HG03135 (cell line): ENCODE measurements around the gene MRTFB.
"Not testable (repeated sequence)": the region's sequence is repeated elsewhere in the genome, so short reads cannot be mapped to it uniquely, and the experiment has no call there.

ENCODE experiments used
- ATAC-seq: cut with Tn5 transposase; IDR thresholded peaks from one replicate; pipeline ENCODE4 v1.9.1; 2021; ENCODE audit warnings: mild to moderate bottlenecking, moderate library complexity; ENCODE audit not compliant: unreplicated experiment

Gene MRTFB

DNA sequence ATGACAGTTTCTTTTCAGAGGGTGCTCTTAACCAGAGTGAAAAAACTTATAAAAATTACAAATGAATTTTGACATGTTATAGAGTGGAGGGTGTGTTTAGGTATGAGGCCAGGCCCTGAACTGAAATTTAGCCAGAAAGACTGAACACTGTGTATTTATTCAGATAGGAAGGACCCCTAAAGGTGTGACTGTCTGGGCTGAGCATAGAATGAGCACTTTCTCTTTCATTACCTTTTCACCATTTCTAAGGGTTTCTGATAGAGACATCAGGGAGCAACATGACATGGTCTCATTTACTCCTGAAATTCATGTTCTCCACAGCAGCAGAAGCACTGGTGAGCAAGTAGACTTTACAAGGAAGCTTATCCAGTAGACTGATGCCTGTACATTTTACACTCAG is 32.9 kb downstream of the MRTFB start:
- ATAC-seq, result no peak

DNA sequence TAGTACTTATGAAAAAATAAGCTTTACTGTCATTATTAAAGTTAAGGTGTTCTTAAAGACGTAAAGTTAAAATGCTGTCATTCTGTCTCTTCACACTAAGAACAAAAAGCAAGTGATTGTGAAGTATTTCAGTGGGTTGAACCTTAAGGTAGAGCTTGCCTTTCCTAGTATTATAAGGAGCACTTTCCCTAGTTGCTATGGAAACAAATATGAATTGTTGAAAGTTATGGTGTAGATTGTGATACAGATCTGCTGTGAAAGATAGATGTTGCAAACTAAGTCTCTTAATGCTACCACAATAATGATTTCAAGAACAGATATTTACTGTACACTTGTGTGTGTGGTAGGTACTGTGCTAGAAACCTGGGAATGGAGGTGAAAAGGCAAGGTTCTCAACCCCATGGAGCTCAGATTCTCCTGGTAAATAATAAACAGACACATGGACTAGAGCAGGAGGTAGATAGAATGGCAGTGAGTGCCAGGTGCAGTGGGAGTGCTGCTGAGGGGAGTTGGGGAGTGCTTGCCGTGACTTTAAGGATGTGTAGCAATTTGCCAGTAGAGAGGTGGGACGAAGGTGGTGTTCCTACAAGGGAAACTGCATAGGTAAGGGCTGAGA is 34.7 kb downstream of the MRTFB start:
- no peak for ATAC-seq

DNA sequence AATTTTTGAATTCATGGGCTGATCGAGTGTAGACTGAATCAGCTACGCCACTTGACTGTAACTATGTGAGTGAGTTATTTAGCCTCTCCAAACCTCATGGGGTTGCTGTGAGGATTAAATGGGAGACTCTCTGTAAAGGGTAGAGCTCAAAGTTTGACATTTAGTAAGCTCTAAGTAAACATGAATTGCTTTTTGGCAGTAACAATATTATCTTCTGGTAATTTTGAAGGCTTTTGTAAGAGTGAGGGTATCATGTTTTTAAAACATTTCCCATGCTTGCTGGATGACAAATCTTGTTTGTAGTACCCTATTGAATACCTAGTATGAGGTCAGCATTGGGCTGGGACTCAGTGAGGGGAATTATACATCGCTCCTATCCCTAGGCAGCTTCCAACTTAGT is 35.3 kb downstream of the MRTFB start:
- ATAC-seq, result no peak

GRCh38 chr16:14106961-14107360 is 35.8 kb downstream of the MRTFB start:
- ATAC-seq, result no peak

DNA sequence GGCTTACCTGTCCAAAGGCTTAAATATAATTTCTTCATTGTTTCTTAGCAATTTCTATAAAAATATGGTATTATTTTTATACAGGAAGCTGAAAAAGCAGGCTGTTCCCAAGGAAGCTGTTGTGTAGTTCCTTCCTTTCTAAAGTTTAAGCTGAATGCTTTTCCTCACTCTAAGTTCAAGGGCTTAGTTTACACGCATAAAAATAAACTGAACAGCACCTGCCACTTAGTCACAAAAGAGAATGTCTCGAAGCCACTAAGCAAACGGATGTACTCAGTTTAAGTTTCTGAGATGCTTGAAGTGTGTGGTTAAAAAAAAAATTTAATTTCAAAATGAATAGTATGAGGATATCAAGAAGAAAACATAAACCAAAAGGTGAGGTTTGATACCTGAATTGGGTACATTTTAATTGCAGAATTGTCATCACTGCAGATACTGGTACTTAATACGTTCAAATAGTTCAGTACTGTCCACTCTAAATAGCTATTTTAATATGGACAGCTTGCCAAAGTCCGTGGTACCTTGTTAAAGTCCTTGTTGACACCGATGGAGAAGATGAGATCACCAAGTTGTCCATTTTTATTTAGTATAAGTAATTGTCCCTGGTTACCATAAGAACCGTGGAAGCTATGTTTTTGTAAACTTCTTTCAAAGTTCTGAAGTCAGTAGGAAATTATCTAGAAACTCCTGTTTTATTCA is 38.1 kb downstream of the MRTFB start:
- ATAC-seq, result no peak

DNA sequence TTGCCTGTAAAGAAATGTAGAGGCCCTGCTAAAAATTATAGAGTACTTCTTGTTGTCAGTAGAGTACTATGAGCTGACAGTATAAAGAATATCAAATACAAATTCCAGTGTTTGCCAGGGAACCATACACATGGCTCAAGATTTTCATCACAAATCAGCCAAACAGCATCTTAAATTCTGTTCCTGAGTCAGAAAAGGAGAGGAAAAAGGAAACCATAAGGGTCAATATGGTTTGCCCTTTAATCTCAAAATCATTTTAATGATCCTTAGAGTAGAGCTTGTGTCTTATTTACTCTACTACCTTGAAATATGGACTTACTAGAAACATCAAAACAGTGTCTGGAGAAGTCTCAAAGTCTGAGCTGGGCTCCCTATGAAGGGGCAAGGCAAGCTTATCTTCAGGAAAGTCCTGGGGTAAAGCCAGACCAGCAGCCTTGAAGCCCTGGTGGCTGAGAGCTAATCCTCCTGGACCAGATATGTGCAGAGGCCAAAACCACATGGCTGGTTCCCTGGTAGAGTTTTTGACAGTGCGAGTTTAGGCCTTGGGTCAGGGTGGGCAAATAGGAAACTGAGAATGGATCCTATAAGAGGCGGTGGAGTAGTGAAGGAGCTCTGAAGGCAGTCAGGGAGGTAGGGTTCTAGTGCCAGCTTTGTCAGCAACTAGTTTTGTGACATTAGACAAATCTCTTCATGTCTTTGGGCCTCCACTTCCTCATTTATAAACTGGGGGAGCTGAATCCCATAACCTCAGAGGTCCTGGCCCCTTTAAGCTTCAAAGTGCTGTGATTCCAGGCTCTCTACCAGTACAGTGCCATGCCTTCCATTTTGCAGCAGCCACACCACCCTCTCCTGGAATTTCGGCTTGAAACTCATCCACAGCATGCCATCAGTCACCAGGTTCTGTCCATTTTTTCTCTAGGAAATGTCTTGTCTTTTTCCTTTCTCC is 38.9 kb downstream of the MRTFB start:
- no peak for ATAC-seq

GRCh38 chr16:14110728-14111251 is 39.7 kb downstream of the MRTFB start:
- no peak for ATAC-seq

DNA sequence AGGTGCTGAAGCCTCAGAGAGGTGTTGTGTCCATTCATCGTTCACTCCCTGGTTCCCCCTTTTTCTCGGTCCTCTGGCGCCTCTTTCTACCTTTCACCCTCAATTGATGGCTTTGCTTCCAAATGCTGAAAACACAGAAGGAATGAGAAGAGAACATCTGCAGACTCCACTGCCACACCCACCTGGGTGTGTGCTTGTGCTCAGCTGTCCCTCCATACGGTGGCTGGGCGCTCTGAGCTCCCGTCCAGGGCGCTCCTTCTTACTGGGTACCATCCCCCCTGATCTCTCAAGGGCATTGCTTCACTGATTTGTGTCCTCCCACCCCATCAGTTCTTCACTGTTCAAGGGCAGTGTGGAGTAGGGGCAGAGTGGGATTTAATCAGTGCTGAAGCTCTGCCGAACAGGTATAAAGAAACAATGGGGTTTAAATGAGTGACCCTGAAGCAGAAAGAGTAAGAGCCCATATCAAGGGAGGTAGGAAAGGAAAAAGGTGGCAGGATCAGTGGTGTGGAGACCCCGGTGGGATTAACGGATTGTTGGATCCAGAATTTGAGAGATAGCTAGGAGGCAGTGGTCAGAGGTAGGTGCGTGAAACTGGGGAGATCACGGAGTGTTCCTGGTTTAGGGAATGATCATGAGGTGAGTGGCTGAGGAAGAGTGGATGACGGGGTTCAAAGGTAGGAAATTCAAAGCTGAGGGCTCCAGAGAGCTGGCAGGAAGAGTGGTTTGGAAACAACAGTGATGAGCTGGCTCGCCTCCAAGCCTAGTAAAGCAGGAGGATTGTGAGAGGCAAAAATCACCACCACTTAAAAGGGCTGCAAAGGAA is 40.8 kb downstream of the MRTFB start:
- ATAC-seq, result no peak

DNA sequence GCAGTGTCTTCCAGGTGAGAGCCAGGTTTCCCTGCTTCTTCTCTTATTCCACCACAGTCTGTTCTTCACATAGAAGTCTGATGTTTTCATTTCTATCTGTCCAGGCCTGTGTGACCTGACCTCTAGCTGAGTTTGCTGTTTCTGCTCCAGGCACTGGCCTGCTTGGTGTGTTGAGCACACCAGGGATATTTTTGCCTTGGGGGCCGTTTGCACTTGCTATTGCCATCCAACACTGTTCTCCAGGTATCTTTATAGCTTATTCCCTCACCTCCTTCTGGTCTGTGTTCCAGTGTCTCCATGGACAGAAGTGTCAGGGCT is 41.4 kb downstream of the MRTFB start:
- ATAC-seq, result no peak

GRCh38 chr16:14113344-14113743 is 42.2 kb downstream of the MRTFB start:
- ATAC-seq, result no peak

GRCh38 chr16:14117051-14117450 is 45.9 kb downstream of the MRTFB start:
- no peak for ATAC-seq

DNA sequence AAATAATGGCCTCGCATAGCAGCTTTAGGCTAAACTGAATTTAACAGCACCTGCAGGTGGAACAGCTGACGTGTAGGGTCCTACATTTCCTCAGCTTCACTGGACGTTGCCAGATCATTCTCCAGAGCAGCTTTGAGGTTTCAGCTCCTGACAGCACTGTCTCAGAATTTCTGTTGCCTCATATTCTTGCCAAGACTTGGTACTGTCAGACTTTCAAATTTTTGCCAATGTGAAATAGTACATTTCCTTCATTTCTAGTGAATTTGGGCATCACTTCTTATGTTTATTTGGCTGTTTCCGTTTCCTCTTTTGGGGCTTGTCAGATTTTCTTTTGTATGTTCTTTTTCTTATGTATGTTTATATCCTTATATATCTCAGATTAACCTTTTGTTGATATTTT is 48.7 kb downstream of the MRTFB start:
- ATAC-seq, result no peak

- ATAC-seq, result no peak
Observed at GRCh38 chr16:14120335-14120734, 49.2 kb downstream of the MRTFB start.

DNA sequence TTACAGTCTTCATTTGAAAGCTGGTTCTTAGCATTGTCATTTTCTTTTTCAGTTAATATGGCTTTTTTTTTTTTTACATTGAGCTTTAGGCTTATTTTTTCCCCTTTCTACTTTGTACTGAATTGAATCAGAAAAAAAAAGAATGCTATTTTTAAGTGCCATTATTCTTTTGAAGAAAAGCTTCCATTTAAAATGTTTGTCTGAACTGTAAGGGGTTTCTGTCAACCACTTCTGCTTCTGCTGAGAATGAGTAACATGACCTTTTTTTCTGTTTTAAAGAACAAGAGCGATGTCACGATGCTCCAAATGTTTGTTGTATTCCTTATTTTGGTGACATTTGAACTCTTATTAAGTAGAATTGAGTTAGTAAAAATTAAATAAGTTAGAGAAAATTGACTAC is 50.0 kb downstream of the MRTFB start:
- no peak for ATAC-seq

DNA sequence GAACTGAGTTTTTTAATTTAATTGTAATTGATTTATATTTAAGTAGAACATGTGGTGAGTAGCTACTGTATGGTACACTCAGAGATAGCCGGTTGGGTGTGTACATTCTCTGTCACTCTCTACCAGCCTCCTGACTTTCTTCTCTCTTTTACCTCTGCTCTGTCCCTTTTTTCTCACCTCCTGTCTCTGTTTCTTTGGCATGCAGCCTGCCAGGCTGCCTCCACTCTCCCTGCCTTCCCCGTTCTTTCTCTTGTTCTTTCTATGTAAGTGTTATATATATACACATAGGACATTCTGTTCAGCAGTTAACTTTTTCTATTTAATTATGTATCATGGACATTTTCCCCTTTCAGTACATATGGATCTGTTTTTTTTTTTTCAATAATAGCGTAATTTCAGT is 50.8 kb downstream of the MRTFB start:
- no peak for ATAC-seq

DNA sequence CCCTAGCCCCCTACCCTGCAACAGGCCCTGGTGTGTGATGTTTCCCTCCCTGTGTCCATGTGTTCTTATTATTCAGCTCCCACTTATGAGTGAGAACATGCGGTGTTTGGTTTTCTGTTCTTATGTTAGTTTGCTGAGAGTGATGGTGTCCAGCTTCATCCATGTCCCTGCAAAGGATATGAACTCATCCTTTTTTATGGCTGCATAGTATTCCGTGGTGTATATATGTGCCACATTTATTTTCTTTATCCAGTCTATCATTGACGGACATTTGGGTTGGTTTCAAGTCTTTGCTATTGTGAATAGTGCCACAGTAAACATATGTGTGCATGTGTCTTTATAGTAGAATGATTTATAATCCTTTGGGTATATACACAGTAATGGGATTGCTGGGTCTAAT is 51.3 kb downstream of the MRTFB start:
- ATAC-seq, result not testable (repeated sequence)

- no peak for ATAC-seq
Observed at GRCh38 chr16:14125000-14125681, 54.0 kb downstream of the MRTFB start.

GRCh38 chr16:14125708-14126107 is 54.6 kb downstream of the MRTFB start:
- no peak for ATAC-seq

DNA sequence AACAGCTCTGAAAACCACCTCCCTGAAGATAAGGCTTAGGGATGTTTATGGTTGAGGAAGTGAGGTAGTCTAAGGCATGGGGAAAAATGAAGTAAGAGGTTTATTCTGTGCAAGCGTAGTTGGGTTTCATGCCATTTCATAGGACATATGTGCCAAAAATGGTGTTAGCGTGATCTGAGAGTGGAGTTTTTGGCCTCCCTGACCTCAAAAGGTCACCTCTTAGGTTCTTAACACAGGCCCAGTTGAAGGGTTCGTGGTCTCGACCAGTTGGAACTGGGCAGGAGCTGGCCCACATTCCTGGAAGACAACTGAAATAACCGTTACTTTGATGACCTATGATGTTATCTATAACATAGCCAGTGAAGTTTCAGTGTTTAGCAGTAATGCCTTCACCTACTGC is 57.0 kb downstream of the MRTFB start:
- ATAC-seq, result no peak

- no peak for ATAC-seq
Observed at GRCh38 chr16:14129502-14129901, 58.4 kb downstream of the MRTFB start.
